GM23338 (cell line): Measurements from ENCODE around the gene MON1B.

Experiments
- CREB1 ChIP-seq: fragments of 250-450 bp; sonication (Bioruptor Pico); IDR thresholded peaks from 2 replicates; pipeline ENCODE4 v1.5.0; 2020; ENCODE audit warnings: low read depth, mild to moderate bottlenecking, moderate library complexity
- EZH2 ChIP-seq: fragments of 200-600 bp; sonication (generic); IDR thresholded peaks from one replicate; pipeline ENCODE4 v1.8.0; 2017; ENCODE audit warnings: antibody characterized with exemption, mild to moderate bottlenecking, low read depth; ENCODE audit not compliant: unreplicated experiment
- EZH2phosphoT487 ChIP-seq: fragments of 200-600 bp; sonication (generic); IDR thresholded peaks from one replicate; pipeline ENCODE4 v1.8.1; 2018; ENCODE audit warnings: antibody characterized with exemption; ENCODE audit not compliant: unreplicated experiment
- JUNB ChIP-seq: IDR thresholded peaks from one replicate; pipeline ENCODE4 v1.6.1; 2016; ENCODE audit warnings: antibody characterized with exemption; ENCODE audit not compliant: unreplicated experiment
- NANOG ChIP-seq: IDR thresholded peaks from 2 replicates; pipeline ENCODE4 v1.6.1; 2016; ENCODE audit warnings: antibody characterized with exemption, borderline replicate concordance
- POLR2AphosphoS5 ChIP-seq: IDR thresholded peaks from 2 replicates; pipeline ENCODE4 v1.6.1; 2016; ENCODE audit warnings: antibody characterized with exemption, low read depth
- STAT1 ChIP-seq: IDR thresholded peaks from one replicate; pipeline ENCODE4 v1.6.1; 2016; ENCODE audit warnings: antibody characterized with exemption; ENCODE audit not compliant: unreplicated experiment
- ZNF114 ChIP-seq: fragments of 250-450 bp; sonication (Bioruptor Pico); IDR thresholded peaks from 2 replicates; pipeline ENCODE4 v1.5.0; 2020; ENCODE audit warnings: mild to moderate bottlenecking, moderate library complexity
- ZNF331 ChIP-seq: fragments of 250-450 bp; sonication (Bioruptor Pico); IDR thresholded peaks from 2 replicates; pipeline ENCODE4 v1.5.0; 2020; ENCODE audit warnings: low read depth, mild to moderate bottlenecking, moderate library complexity
- TF ChIP-seq, protein P1 (sequence below), 2 experiments: fragments of 200-600 bp in 1 of 2; sonication (generic) in 1 of 2; conservative IDR thresholded peaks; 2 replicates each; pipeline versions ENCODE4 v1.5.1 to v1.6.1; 2016 to 2017; ENCODE audit warnings: antibody characterized with exemption in 2 of 2, low read depth in 2 of 2, mild to moderate bottlenecking in 2 of 2, moderate library complexity in 1 of 2
- TF ChIP-seq, protein P2 (sequence below): IDR thresholded peaks from one replicate; pipeline ENCODE4 v1.6.1; 2018; ENCODE audit warnings: antibody characterized with exemption; ENCODE audit not compliant: unreplicated experiment
- TF ChIP-seq, protein P3 (sequence below): IDR thresholded peaks from 2 replicates; pipeline ENCODE4 v1.6.1; 2016; ENCODE audit warnings: antibody characterized with exemption

DNA sequence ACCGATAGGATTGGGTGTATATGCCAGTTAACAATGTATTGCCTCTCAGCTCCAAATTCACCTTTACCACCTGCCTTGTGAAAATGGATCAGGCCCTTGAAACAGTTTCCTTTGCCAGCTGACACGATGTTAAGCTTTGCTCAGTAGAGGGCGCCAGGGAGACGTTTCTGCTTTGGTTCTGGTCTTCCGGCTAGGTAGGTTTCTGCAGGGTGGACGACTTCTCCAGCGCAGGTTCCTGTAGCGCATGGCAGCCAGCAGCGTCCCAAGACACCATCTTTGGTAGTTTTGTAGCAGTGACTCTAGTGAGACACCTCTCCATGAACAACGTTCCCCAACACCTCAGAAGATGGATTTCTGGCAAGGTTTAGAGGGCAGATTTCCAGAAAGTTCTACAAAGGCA is 32.2 kb downstream of the MON1B start:
- TF ChIP-seq EZH2phosphoT487 (no peak), POLR2AphosphoS5 (no peak), EZH2 (no peak), CREB1 (CRISPR knock-in tag) (no peak), JUNB (no peak), STAT1 (no peak), ZNF331 (CRISPR knock-in tag) (no peak), NANOG (no peak), ZNF114 (CRISPR knock-in tag) (no peak)
- TF ChIP-seq, protein P1, sequence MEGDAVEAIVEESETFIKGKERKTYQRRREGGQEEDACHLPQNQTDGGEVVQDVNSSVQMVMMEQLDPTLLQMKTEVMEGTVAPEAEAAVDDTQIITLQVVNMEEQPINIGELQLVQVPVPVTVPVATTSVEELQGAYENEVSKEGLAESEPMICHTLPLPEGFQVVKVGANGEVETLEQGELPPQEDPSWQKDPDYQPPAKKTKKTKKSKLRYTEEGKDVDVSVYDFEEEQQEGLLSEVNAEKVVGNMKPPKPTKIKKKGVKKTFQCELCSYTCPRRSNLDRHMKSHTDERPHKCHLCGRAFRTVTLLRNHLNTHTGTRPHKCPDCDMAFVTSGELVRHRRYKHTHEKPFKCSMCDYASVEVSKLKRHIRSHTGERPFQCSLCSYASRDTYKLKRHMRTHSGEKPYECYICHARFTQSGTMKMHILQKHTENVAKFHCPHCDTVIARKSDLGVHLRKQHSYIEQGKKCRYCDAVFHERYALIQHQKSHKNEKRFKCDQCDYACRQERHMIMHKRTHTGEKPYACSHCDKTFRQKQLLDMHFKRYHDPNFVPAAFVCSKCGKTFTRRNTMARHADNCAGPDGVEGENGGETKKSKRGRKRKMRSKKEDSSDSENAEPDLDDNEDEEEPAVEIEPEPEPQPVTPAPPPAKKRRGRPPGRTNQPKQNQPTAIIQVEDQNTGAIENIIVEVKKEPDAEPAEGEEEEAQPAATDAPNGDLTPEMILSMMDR (conservative IDR thresholded peaks at IDR 0.05; ENCODE audit: low read depth in 2 of 2) = peak; percentile 74 to 79
- TF ChIP-seq, protein P2, sequence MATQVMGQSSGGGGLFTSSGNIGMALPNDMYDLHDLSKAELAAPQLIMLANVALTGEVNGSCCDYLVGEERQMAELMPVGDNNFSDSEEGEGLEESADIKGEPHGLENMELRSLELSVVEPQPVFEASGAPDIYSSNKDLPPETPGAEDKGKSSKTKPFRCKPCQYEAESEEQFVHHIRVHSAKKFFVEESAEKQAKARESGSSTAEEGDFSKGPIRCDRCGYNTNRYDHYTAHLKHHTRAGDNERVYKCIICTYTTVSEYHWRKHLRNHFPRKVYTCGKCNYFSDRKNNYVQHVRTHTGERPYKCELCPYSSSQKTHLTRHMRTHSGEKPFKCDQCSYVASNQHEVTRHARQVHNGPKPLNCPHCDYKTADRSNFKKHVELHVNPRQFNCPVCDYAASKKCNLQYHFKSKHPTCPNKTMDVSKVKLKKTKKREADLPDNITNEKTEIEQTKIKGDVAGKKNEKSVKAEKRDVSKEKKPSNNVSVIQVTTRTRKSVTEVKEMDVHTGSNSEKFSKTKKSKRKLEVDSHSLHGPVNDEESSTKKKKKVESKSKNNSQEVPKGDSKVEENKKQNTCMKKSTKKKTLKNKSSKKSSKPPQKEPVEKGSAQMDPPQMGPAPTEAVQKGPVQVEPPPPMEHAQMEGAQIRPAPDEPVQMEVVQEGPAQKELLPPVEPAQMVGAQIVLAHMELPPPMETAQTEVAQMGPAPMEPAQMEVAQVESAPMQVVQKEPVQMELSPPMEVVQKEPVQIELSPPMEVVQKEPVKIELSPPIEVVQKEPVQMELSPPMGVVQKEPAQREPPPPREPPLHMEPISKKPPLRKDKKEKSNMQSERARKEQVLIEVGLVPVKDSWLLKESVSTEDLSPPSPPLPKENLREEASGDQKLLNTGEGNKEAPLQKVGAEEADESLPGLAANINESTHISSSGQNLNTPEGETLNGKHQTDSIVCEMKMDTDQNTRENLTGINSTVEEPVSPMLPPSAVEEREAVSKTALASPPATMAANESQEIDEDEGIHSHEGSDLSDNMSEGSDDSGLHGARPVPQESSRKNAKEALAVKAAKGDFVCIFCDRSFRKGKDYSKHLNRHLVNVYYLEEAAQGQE = no peak
- TF ChIP-seq, protein P3, sequence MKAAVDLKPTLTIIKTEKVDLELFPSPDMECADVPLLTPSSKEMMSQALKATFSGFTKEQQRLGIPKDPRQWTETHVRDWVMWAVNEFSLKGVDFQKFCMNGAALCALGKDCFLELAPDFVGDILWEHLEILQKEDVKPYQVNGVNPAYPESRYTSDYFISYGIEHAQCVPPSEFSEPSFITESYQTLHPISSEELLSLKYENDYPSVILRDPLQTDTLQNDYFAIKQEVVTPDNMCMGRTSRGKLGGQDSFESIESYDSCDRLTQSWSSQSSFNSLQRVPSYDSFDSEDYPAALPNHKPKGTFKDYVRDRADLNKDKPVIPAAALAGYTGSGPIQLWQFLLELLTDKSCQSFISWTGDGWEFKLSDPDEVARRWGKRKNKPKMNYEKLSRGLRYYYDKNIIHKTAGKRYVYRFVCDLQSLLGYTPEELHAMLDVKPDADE = no peak
